ENCODE results near the gene AKAIN1. TPM values are rescaled to one million over a fixed set of nuclear protein-coding genes. Genes with fewer than 3 reads are reported as not detected.

AKAIN1 gene
- polyA plus RNA-seq, 1 of the 3 experiments (the other 2 are of a cell fraction), result not detected

- H3K36me3 ChIP-seq (replicated peaks in 1 of 2; ENCODE audit: control insufficient read depth in 1 of 2, insufficient read depth in 2 of 2, low read length in 1 of 2), result no peaks in the 10 kb centered on the region
- no peaks in the 10 kb centered on the region for H3K27me3 ChIP-seq (ENCODE audit: insufficient read depth)
- H3F3A ChIP-seq (replicated peaks; ENCODE audit: insufficient read depth), result no peaks in the 10 kb centered on the region
- H3K9me3 ChIP-seq, result no peaks in the 10 kb centered on the region
- 5% methylated on average over 1 of the region's 1 CpG for WGBS (ENCODE audit: low lambda C conversion rate)
- no peak overlapping the region for H3K9ac ChIP-seq
- H3K79me2 ChIP-seq (ENCODE audit: insufficient read depth), result no peaks in the 10 kb centered on the region
- H3K27ac ChIP-seq (ENCODE audit: low read depth in 2 of 2, low read length in 1 of 2), result no peak overlapping the region
- H3K4me1 ChIP-seq (ENCODE audit: control insufficient read depth in 1 of 2, insufficient read depth in 2 of 2, low read depth in 1 of 2, low read length in 1 of 2), result no peaks in the 10 kb centered on the region
- H2AFZ ChIP-seq (ENCODE audit: low read depth), result no peak overlapping the region
- no peaks in the 10 kb centered on the region for H3K9me2 ChIP-seq
- H3K4me3 ChIP-seq (ENCODE audit: low read depth in 2 of 2, low read length in 1 of 2), result no peak overlapping the region
- ChIA-PET POLR2A (no interaction called here), CTCF (no interaction called here)
- H3K4me2 ChIP-seq, result no peak overlapping the region
- TF ChIP-seq YY1 (IDR thresholded peaks at IDR 0.05; ENCODE audit: low read depth) (no peak), USF2 (IDR thresholded peaks at IDR 0.05; ENCODE audit: borderline replicate concordance, low read depth, low read length) (no peak), GATA2 (CRISPR knock-in tag; IDR thresholded peaks at IDR 0.05) (no peak), FOXJ3 (CRISPR knock-in tag; IDR thresholded peaks at IDR 0.05) (no peak), NFIC (IDR thresholded peaks at IDR 0.05; ENCODE audit: borderline replicate concordance) (no peak), RXRA (IDR thresholded peaks at IDR 0.05; ENCODE audit: borderline replicate concordance, low read depth) (no peak), EP300 (IDR thresholded peaks at IDR 0.05; ENCODE audit: borderline replicate concordance in 1 of 2, low read depth in 1 of 2, low read length in 1 of 2) (no peak), FOSL2 (IDR thresholded peaks at IDR 0.05; ENCODE audit: borderline replicate concordance, low read depth) (no peak), TCF12 (IDR thresholded peaks at IDR 0.05) (no peak), SMC3 (IDR thresholded peaks at IDR 0.05; ENCODE audit: low read depth, low read length) (no peak), RCOR1 (IDR thresholded peaks at IDR 0.05; ENCODE audit: low read length) (no peak), MEF2A (IDR thresholded peaks at IDR 0.05; ENCODE audit: borderline replicate concordance, low read depth) (no peak)
- TF ChIP-seq, protein P1, sequence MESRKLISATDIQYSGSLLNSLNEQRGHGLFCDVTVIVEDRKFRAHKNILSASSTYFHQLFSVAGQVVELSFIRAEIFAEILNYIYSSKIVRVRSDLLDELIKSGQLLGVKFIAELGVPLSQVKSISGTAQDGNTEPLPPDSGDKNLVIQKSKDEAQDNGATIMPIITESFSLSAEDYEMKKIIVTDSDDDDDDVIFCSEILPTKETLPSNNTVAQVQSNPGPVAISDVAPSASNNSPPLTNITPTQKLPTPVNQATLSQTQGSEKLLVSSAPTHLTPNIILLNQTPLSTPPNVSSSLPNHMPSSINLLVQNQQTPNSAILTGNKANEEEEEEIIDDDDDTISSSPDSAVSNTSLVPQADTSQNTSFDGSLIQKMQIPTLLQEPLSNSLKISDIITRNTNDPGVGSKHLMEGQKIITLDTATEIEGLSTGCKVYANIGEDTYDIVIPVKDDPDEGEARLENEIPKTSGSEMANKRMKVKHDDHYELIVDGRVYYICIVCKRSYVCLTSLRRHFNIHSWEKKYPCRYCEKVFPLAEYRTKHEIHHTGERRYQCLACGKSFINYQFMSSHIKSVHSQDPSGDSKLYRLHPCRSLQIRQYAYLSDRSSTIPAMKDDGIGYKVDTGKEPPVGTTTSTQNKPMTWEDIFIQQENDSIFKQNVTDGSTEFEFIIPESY (IDR thresholded peaks at IDR 0.05; ENCODE audit: borderline replicate concordance, low read depth), result no peak
- TF ChIP-seq, protein P2, sequence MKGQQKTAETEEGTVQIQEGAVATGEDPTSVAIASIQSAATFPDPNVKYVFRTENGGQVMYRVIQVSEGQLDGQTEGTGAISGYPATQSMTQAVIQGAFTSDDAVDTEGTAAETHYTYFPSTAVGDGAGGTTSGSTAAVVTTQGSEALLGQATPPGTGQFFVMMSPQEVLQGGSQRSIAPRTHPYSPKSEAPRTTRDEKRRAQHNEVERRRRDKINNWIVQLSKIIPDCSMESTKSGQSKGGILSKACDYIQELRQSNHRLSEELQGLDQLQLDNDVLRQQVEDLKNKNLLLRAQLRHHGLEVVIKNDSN (IDR thresholded peaks at IDR 0.05; ENCODE audit: borderline replicate concordance, low read depth), result no peak
- TF ChIP-seq, protein P3, sequence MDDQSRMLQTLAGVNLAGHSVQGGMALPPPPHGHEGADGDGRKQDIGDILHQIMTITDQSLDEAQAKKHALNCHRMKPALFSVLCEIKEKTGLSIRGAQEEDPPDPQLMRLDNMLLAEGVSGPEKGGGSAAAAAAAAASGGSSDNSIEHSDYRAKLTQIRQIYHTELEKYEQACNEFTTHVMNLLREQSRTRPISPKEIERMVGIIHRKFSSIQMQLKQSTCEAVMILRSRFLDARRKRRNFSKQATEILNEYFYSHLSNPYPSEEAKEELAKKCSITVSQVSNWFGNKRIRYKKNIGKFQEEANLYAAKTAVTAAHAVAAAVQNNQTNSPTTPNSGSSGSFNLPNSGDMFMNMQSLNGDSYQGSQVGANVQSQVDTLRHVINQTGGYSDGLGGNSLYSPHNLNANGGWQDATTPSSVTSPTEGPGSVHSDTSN (IDR thresholded peaks at IDR 0.05), result no peak
- no peaks in the 10 kb centered on the region for H4K20me1 ChIP-seq (ENCODE audit: insufficient read depth)
- DNase-seq, result no peak
Observed at GRCh38 chr18:5178519-5178918, 18.5 kb downstream of the AKAIN1 start.
